Mesothelial cell of epicardium (in vitro differentiated cells): ENCODE measurements around the gene MCF2L. TPM values are rescaled to one million over a fixed set of nuclear protein-coding genes. Genes with fewer than 3 reads are reported as not detected.

Experiments
- DNase-seq, 2 experiments: peaks; one replicate each; pipeline ENCODE4 v3.0.0; 2021; ENCODE audit warnings: low spot score in 2 of 2; ENCODE audit not compliant: unreplicated experiment in 2 of 2
- H3K27ac Mint-ChIP-seq: 2 replicates; pipeline ENCODE4 v1.8.0; 2021; ENCODE audit warnings: mixed read lengths
- H3K27me3 Mint-ChIP-seq: 2 replicates; pipeline ENCODE4 v1.8.0; 2021; ENCODE audit warnings: low read depth, mixed read lengths
- H3K36me3 Mint-ChIP-seq: 2 replicates; pipeline ENCODE4 v1.8.0; 2021; ENCODE audit warnings: mixed read lengths
- H3K4me1 Mint-ChIP-seq: 2 replicates; pipeline ENCODE4 v1.8.0; 2021; ENCODE audit warnings: mixed read lengths
- H3K4me3 Mint-ChIP-seq: 2 replicates; pipeline ENCODE4 v1.8.0; 2021; ENCODE audit warnings: mild to moderate bottlenecking, moderate library complexity, mixed read lengths
- H3K9me3 Mint-ChIP-seq: 2 replicates; pipeline ENCODE4 v1.8.0; 2021; ENCODE audit warnings: mixed read lengths
- total RNA-seq: library from RNA; stranded (reverse); gene quantifications from 3 replicates; pipeline ENCODE4 v1.2.1, GENCODE V29; 2021
- TF ChIP-seq, protein P1 (sequence below): fragments of 200-600 bp; sonication (generic); IDR thresholded peaks from one replicate; pipeline ENCODE4 v1.5.0; 2021; ENCODE audit warnings: antibody characterized with exemption; ENCODE audit not compliant: unreplicated experiment

The MCF2L gene
- total RNA-seq, 1 donor from 2014 or later: 36.6 TPM

DNA sequence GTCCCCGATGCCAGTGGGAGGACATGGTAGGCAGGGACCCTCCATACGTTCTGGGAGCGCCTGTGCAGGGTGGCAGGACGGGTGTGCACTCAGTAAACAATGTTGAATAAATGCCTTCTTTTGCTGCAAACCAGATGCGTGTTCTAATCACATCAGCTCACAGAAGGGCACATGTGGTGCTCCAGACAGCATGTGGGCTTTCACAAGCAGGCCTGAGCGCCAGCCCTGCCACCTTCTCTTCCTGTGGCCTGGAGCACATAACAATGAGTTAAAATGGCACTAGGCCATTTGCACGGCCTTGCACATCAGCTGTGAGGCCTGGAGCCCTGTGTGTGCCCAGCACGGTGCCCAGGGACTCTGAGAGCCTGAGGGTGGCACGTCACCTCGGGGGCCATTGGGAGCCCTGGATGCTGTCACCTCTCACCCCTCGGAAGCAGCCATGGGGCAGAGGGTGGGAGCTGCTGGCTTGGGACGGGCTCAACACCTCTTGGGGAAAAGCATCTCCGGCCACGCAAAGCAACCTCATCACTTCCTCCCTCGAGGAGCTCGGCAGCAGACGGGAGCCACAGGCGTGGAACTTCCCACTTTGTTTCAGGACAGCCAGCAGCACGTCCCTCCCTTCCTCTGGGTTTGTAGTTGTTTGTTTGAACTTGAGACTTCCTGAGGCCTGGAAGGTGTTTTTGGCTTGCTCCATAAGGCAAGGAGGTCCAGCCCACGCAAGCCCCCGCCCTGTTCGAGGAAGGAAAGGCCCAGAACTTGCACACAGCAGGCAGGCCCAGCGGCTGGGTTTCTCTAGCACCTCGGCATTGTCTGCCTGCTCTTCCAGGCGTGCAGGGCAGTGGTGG, 9.8 kb downstream of the MCF2L start:
- H3K4me3 Mint-ChIP-seq: no peak overlapping the region
- TF ChIP-seq, protein P1, sequence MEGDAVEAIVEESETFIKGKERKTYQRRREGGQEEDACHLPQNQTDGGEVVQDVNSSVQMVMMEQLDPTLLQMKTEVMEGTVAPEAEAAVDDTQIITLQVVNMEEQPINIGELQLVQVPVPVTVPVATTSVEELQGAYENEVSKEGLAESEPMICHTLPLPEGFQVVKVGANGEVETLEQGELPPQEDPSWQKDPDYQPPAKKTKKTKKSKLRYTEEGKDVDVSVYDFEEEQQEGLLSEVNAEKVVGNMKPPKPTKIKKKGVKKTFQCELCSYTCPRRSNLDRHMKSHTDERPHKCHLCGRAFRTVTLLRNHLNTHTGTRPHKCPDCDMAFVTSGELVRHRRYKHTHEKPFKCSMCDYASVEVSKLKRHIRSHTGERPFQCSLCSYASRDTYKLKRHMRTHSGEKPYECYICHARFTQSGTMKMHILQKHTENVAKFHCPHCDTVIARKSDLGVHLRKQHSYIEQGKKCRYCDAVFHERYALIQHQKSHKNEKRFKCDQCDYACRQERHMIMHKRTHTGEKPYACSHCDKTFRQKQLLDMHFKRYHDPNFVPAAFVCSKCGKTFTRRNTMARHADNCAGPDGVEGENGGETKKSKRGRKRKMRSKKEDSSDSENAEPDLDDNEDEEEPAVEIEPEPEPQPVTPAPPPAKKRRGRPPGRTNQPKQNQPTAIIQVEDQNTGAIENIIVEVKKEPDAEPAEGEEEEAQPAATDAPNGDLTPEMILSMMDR: no peak
- no peak for DNase-seq
- no peaks in the 10 kb centered on the region for H3K4me1 Mint-ChIP-seq
- H3K36me3 Mint-ChIP-seq: no peaks in the 10 kb centered on the region
- H3K27ac Mint-ChIP-seq: no peak overlapping the region
- no peaks in the 10 kb centered on the region for H3K9me3 Mint-ChIP-seq
- H3K27me3 Mint-ChIP-seq: peaks cover 24% of the 10 kb centered on the region

DNA sequence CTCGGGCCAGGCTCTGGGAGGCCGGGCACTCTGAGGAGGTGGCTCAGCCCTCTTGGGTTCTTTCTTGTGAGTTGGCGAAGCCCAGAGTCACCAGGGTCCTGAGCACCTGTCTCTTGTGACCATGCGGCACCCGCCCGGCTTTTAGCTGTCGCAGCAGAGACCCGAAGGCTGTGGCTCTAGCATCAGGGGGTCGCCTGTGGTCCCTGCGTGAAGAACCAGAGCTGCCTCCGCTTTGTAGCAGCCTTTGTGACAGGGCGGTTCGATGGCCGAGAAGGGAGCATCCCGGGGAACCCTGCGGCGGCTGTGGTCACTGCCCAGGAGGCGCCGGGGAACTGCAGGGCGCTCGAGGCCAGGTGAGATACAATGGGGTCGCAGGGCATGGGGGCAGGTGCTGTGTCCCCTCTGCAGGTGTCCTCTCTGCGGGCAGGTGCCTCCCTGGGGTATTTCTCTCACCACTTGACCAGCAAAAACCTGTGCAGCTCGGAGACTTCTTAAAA, 10.4 kb downstream of the MCF2L start:
- TF ChIP-seq, protein P1: no peak
- DNase-seq: no peak
- no peak overlapping the region for H3K4me3 Mint-ChIP-seq
- H3K27ac Mint-ChIP-seq: no peak overlapping the region
- no peaks in the 10 kb centered on the region for H3K36me3 Mint-ChIP-seq
- no peaks in the 10 kb centered on the region for H3K9me3 Mint-ChIP-seq
- no peaks in the 10 kb centered on the region for H3K4me1 Mint-ChIP-seq
- H3K27me3 Mint-ChIP-seq: peaks cover 21% of the 10 kb centered on the region

DNA sequence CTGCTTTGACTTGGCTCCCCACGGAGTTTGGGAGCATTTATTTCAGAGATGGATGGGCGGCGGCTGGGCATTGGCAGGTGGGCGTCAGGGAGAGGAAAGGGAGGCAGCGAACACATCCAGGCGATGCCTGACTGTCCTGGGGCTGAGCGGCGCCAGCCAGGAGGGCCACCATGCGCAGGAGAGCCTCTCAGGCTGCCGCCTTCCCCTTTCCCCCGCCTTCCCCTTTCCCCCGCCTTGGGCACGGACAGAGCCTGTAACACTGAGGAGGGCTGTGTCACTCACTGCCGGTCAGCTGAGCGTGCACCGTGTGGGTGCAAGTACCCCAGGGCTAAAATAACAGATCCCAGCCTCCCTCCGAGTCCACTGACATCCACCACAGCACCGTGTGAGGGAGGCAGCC, 11.4 kb downstream of the MCF2L start:
- Mint-ChIP-seq H3K4me1 (no peaks in the 10 kb centered on the region), H3K9me3 (no peaks in the 10 kb centered on the region), H3K36me3 (no peaks in the 10 kb centered on the region), H3K4me3 (no peak overlapping the region), H3K27ac (no peak overlapping the region), H3K27me3 (peaks cover 21% of the 10 kb centered on the region)
- TF ChIP-seq, protein P1: no peak
- DNase-seq: no peak

DNA sequence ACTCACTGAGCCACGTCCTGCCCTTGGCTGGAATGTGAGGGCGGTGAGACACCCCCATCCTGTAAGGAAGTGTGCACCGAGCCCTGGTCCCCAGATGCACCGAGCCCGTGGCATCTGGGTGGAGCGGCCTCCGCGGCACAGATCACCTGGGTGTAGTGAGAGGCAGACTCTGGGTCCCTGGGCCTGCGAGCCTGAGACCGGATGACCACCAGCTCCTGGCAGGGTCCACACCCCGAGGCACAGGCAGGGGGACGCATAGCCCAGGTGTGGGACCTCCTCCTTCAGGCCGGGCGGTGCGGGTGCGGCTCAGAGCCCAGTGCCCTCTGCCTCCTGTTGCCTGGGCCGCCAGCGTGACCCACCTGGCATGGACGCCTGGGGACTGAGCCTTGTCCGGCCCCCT, 12.4 kb downstream of the MCF2L start:
- no peaks in the 10 kb centered on the region for H3K36me3 Mint-ChIP-seq
- H3K27me3 Mint-ChIP-seq: peaks cover 21% of the 10 kb centered on the region
- no peak overlapping the region for H3K4me3 Mint-ChIP-seq

DNA sequence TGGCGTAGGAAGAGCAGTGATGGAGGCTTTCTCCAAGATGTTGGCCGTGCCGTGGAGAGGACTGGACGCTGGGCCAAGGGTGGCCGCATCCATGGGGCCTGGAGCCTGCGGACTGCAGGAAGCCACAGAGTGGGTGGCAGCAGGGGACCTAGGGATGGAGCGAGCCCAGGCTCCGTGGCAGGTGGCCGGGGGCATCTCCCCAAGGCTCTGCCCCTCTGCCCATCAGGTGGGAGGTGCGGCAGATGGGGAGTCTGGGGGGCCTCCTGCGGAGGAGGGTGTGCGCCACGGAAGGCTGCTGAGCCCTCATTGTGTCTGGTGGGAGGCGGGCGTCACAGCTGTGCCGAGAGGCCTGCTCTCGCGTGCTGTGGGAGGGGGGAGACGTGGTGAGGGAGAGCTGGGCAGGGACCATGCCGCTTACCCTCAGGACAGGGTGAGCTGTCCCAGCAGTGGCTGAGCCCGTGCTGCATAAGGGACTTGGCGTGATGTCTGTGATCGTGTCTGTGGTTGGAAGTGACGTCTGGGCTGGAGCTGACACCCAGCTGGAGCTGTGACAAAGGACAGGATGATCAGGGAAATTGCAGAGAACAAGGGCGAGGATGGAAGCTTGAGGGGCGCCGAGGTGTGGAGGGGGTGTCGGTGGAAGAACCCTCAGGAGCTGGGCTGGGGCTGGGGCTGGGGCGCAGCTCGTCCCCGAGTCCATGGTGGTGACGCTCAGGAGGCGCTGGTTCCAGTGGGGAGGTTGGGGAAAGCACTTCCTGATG, 13.4 kb downstream of the MCF2L start:
- Mint-ChIP-seq H3K9me3 (no peaks in the 10 kb centered on the region), H3K27me3 (peaks cover 21% of the 10 kb centered on the region), H3K36me3 (no peaks in the 10 kb centered on the region), H3K4me1 (no peaks in the 10 kb centered on the region), H3K27ac (no peak overlapping the region), H3K4me3 (no peak overlapping the region)
- DNase-seq: no peak
- TF ChIP-seq, protein P1: no peak

More for the DNA sequence above, 12.4 kb downstream of the MCF2L start:
- no peak for DNase-seq
- TF ChIP-seq, protein P1: no peak
- Mint-ChIP-seq H3K9me3 (no peaks in the 10 kb centered on the region), H3K4me1 (no peaks in the 10 kb centered on the region), H3K27ac (no peak overlapping the region)
